Uterus (tissue), 2 donors: ENCODE results near the gene PREX1.

ENCODE experiments used
- CTCF ChIP-seq, 4 experiments: fragments of 200-600 bp in 2 of 4; fragments of 450-650 bp in 2 of 4; sonication (generic) in 2 of 4; IDR thresholded peaks; one replicate each; pipeline ENCODE4 v1.5.1; 2016 to 2019; ENCODE audit warnings: antibody characterized with exemption in 4 of 4, mild to moderate bottlenecking in 2 of 4, moderate library complexity in 1 of 4
- POLR2A ChIP-seq, 2 donors: fragments of 450-650 bp; IDR thresholded peaks; one replicate each; pipeline ENCODE4 v1.6.1; 2016; ENCODE audit warnings: antibody characterized with exemption in 2 of 2, mild to moderate bottlenecking in 1 of 2, moderate library complexity in 1 of 2

- no peak for TF ChIP-seq CTCF (IDR thresholded peaks at IDR 0.05)
- TF ChIP-seq POLR2A (IDR thresholded peaks at IDR 0.05) = no peak
Measured at GRCh38 chr20:48688579-48688978, 139.2 kb downstream of the PREX1 start.
